ENCODE measurements around the gene PWWP2B. TPM values are rescaled to one million over a fixed set of nuclear protein-coding genes. Genes with fewer than 3 reads are reported as not detected.
A peak's percentile ranks its signal among the peaks of the same experiment; 100 is the strongest.

PWWP2B gene
- polyA plus RNA-seq, 10 donors: 5.1 to 10.6 (median 7.7) TPM

- DNase-seq: no peak
Observed at GRCh38 chr10:132446195-132446581, 49.2 kb downstream of the PWWP2B start.

GRCh38 chr10:132446661-132447445 is 49.9 kb downstream of the PWWP2B start:
- DNase-seq: peak in 2 of 3 donors; percentile 42 to 54

GRCh38 chr10:132447446-132448247 is 50.6 kb downstream of the PWWP2B start:
- DNase-seq: peak in 2 of 3 donors; percentile 59 to 66

GRCh38 chr10:132448248-132448731 is 51.3 kb downstream of the PWWP2B start:
- no peak for DNase-seq

GRCh38 chr10:132449051-132449810 is 52.2 kb downstream of the PWWP2B start:
- DNase-seq: no peak

- no peak for DNase-seq
Observed at GRCh38 chr10:132449811-132450181, 52.8 kb downstream of the PWWP2B start.

- DNase-seq: no peak
Observed at GRCh38 chr10:132450466-132450824, 53.4 kb downstream of the PWWP2B start.

- DNase-seq: no peak
Observed at GRCh38 chr10:132450825-132451505, 54.0 kb downstream of the PWWP2B start.

- no peak for DNase-seq
Observed at GRCh38 chr10:132451506-132452215, 54.7 kb downstream of the PWWP2B start.

- DNase-seq: no peak
Observed at GRCh38 chr10:132452216-132452650, 55.2 kb downstream of the PWWP2B start.

GRCh38 chr10:132452651-132453469 is 55.9 kb downstream of the PWWP2B start:
- DNase-seq: peak; percentile 60 to 86 (median 76)

- no peak for DNase-seq
Observed at GRCh38 chr10:132453470-132453861, 56.5 kb downstream of the PWWP2B start.

- no peak for DNase-seq
Observed at GRCh38 chr10:132454296-132455198, 57.5 kb downstream of the PWWP2B start.

GRCh38 chr10:132455441-132455971 is 58.5 kb downstream of the PWWP2B start:
- DNase-seq: no peak

- DNase-seq: no peak
Observed at GRCh38 chr10:132455986-132456847, 59.2 kb downstream of the PWWP2B start.

GRCh38 chr10:132456881-132457280 is 59.9 kb downstream of the PWWP2B start:
- no peak for DNase-seq

GRCh38 chr10:132457328-132458070 is 60.5 kb downstream of the PWWP2B start:
- DNase-seq: no peak
